ENCODE results near the gene PRKCSH.
"Not testable (repeated sequence)": the region's sequence is repeated elsewhere in the genome, so short reads cannot be mapped to it uniquely, and the experiment has no call there.

The PRKCSH gene

GRCh38 chr19:11435057-11435832 is at the start of gene PRKCSH, which contains the start of gene ODAD3:
Gene PRKCSH, plus strand, starts transcription at chr19:11435635. Its CDS starts 483 bp downstream, at chr19:11436118.
Gene ODAD3, minus strand, starts transcription at chr19:11435121. Its CDS starts 105 bp downstream, at chr19:11435016.
- DNase-seq: peak; percentile 97

GRCh38 chr19:11387162-11388034 is 48.0 kb upstream of the PRKCSH start:
- no peak for DNase-seq

- DNase-seq: no peak
Observed at GRCh38 chr19:11390359-11390758, 45.1 kb upstream of the PRKCSH start.

- DNase-seq: no peak
Observed at GRCh38 chr19:11390933-11391680, 44.3 kb upstream of the PRKCSH start.

- DNase-seq: no peak
Observed at GRCh38 chr19:11397089-11397610, 38.3 kb upstream of the PRKCSH start.

GRCh38 chr19:11399667-11400066 is 35.8 kb upstream of the PRKCSH start:
- DNase-seq: no peak

- no peak for DNase-seq
Observed at GRCh38 chr19:11400798-11401197, 34.6 kb upstream of the PRKCSH start.

- no peak for DNase-seq
Observed at GRCh38 chr19:11401808-11402543, 33.5 kb upstream of the PRKCSH start.

GRCh38 chr19:11404588-11405222 is 30.7 kb upstream of the PRKCSH start:
- DNase-seq: no peak

GRCh38 chr19:11405846-11406643 is 29.4 kb upstream of the PRKCSH start:
- DNase-seq: no peak

- not testable (repeated sequence) for DNase-seq
Observed at GRCh38 chr19:11406703-11407236, 28.7 kb upstream of the PRKCSH start.

GRCh38 chr19:11408591-11408990 is 26.8 kb upstream of the PRKCSH start:
- no peak for DNase-seq

- DNase-seq: no peak
Observed at GRCh38 chr19:11410682-11411081, 24.8 kb upstream of the PRKCSH start.

GRCh38 chr19:11414544-11414943 is 20.9 kb upstream of the PRKCSH start:
- no peak for DNase-seq

- DNase-seq: no peak
Observed at GRCh38 chr19:11416346-11417052, 18.9 kb upstream of the PRKCSH start.

- DNase-seq: no peak
Observed at GRCh38 chr19:11418094-11418548, 17.3 kb upstream of the PRKCSH start.

GRCh38 chr19:11418549-11419506 is 16.6 kb upstream of the PRKCSH start, which contains the start of gene RGL3:
Gene RGL3, minus strand, starts transcription at chr19:11419314. Its CDS starts 36 bp downstream, at chr19:11419278.
- no peak for DNase-seq

Measured in NCI-H2107 (cell line).